GM18909 (cell line): ENCODE measurements around the gene LYPD1.

Source experiments
- ATAC-seq: cut with Tn5 transposase; IDR thresholded peaks from one replicate; pipeline ENCODE4 v1.9.1; 2021; ENCODE audit warnings: mild to moderate bottlenecking; ENCODE audit not compliant: unreplicated experiment, poor library complexity

Gene LYPD1

GRCh38 chr2:132668987-132669907 is 758 bp downstream of the LYPD1 start:
- no peak for ATAC-seq

GRCh38 chr2:132668189-132668823 is 1.7 kb downstream of the LYPD1 start:
- ATAC-seq: no peak

GRCh38 chr2:132667706-132668105 is 2.3 kb downstream of the LYPD1 start:
- ATAC-seq: no peak

- ATAC-seq: no peak
Measured at GRCh38 chr2:132665401-132666140, 4.4 kb downstream of the LYPD1 start.

- no peak for ATAC-seq
Measured at GRCh38 chr2:132664096-132664495, 5.9 kb downstream of the LYPD1 start.

GRCh38 chr2:132662732-132663131 is 7.3 kb downstream of the LYPD1 start:
- ATAC-seq: no peak

- no peak for ATAC-seq
Measured at GRCh38 chr2:132659331-132659730, 10.7 kb downstream of the LYPD1 start.

GRCh38 chr2:132656266-132656975 is 13.6 kb downstream of the LYPD1 start:
- ATAC-seq: no peak

GRCh38 chr2:132654968-132655367 is 15.0 kb downstream of the LYPD1 start:
- no peak for ATAC-seq

GRCh38 chr2:132654335-132654734 is 15.7 kb downstream of the LYPD1 start:
- ATAC-seq: no peak

GRCh38 chr2:132652474-132652873 is 17.5 kb downstream of the LYPD1 start:
- no peak for ATAC-seq

- peak; percentile 45 for ATAC-seq
Measured at GRCh38 chr2:132651115-132652045, 18.6 kb downstream of the LYPD1 start.

GRCh38 chr2:132646540-132647108 is 23.4 kb downstream of the LYPD1 start:
- ATAC-seq: no peak

GRCh38 chr2:132645722-132646539 is 24.1 kb downstream of the LYPD1 start:
- ATAC-seq: no peak

GRCh38 chr2:132645176-132645575 is 24.8 kb downstream of the LYPD1 start:
- ATAC-seq: no peak

GRCh38 chr2:132642415-132642814 is 27.6 kb downstream of the LYPD1 start:
- no peak for ATAC-seq

GRCh38 chr2:132641819-132642218 is 28.2 kb downstream of the LYPD1 start:
- ATAC-seq: no peak

GRCh38 chr2:132640116-132640515 is 29.9 kb downstream of the LYPD1 start:
- ATAC-seq: no peak
